Testis (tissue), 3 donors: ENCODE measurements around the gene SNN. TPM values are rescaled to one million over a fixed set of nuclear protein-coding genes. Genes with fewer than 3 reads are reported as not detected.

Experiments
- DNase-seq: peaks from one replicate; pipeline ENCODE4 v3.0.0-alpha.2; 2019
- H3K27ac ChIP-seq, 2 donors: fragments of 200-600 bp; sonication (generic); one replicate each; pipeline ENCODE4 v1.5.1; 2019
- H3K27me3 ChIP-seq: fragments of 200-600 bp; sonication (generic); one replicate; pipeline ENCODE4 v1.5.1; 2019
- H3K36me3 ChIP-seq: fragments of 200-600 bp; sonication (generic); one replicate; pipeline ENCODE4 v1.5.1; 2017; ENCODE audit warnings: low read depth; ENCODE audit errors: missing control alignments
- H3K4me1 ChIP-seq: fragments of 200-600 bp; sonication (generic); one replicate; pipeline ENCODE4 v1.5.1; 2019
- H3K4me3 ChIP-seq, 2 donors: fragments of 200-600 bp; sonication (generic); one replicate each; pipeline ENCODE4 v1.5.1; 2017 to 2019
- H3K9me3 ChIP-seq: fragments of 200-600 bp; sonication (generic); one replicate; pipeline ENCODE4 v1.5.1; 2017
- CTCF ChIP-seq, 3 experiments: fragments of 450-650 bp in 2 of 3; fragments of 200-600 bp in 1 of 3; sonication (generic) in 1 of 3; IDR thresholded peaks; one replicate each; pipeline ENCODE4 v1.5.1; 2016 to 2019; ENCODE audit warnings: antibody characterized with exemption in 3 of 3, mild to moderate bottlenecking in 2 of 3, moderate library complexity in 1 of 3
- POLR2A ChIP-seq: fragments of 450-650 bp; IDR thresholded peaks from one replicate; pipeline ENCODE4 v1.6.1; 2017; ENCODE audit warnings: antibody characterized with exemption, mild to moderate bottlenecking, moderate library complexity
- WGBS, 2 donors: methylation state at CpG; one replicate each; pipeline ENCODE4 v1.1.5; 2018; 5-methylcytosine and 5-hydroxymethylcytosine counted together
- intact Hi-C: fragments of 100-400 bp; cut with DNase I; formaldehyde crosslinking; loops from one replicate; pipeline ENCODE4 v1.15.1; 2023; ENCODE audit warnings: low total_unique reads
- polyA plus RNA-seq: library from polyadenylated mRNA; stranded (reverse); fragments of 350-450 nt; fragmentation: Illumina TruSeq; extraction: RNeasy Lipid Tissue Mini Kit (QIAGEN cat#74804); gene quantifications from one replicate; pipeline ENCODE4 v1.2.3, GENCODE V29; 2014; ENCODE audit warnings: low read depth, low replicate concordance; ENCODE audit not compliant: insufficient read depth
- total RNA-seq, 2 donors: library from RNA; depleted of rRNA; stranded (reverse); fragments of >200 nt; gene quantifications; one replicate each; pipeline ENCODE4 v1.2.3, GENCODE V29; 2016

The SNN gene
- total and polyA plus RNA-seq, 3 donors from 2014 or later, result 7.0 to 10.3 (median 10.1) TPM

GRCh38 chr16:11687601-11688519 lies 19.6 kb downstream of the SNN start:
- H3K9me3 ChIP-seq, result no peaks in the 10 kb centered on the region
- DNase-seq, result no peak
- no peaks in the 10 kb centered on the region for H3K27me3 ChIP-seq
- TF ChIP-seq CTCF (IDR thresholded peaks at IDR 0.05), result no peak
- H3K4me1 ChIP-seq, result peaks cover 6% of the 10 kb centered on the region
- no peak overlapping the region for H3K27ac ChIP-seq
- WGBS, 2 donors, result 93 to 95% methylated on average over 12 to 13 of the region's 13 CpGs
- H3K36me3 ChIP-seq, result no peaks in the 10 kb centered on the region
- no peak overlapping the region for H3K4me3 ChIP-seq
- intact Hi-C loops, result no loop called here

- intact Hi-C loops, result no loop called here
- Histone ChIP-seq H3K4me3 (no peak overlapping the region), H3K27ac (no peak overlapping the region), H3K36me3 (no peaks in the 10 kb centered on the region), H3K4me1 (peaks cover 6% of the 10 kb centered on the region), H3K27me3 (no peaks in the 10 kb centered on the region), H3K9me3 (no peaks in the 10 kb centered on the region)
- no peak for TF ChIP-seq POLR2A
- TF ChIP-seq CTCF (IDR thresholded peaks at IDR 0.05), result no peak
- no peak for DNase-seq
- WGBS, 2 donors, result 69 to 92% methylated on average over 1 of the region's 1 CpG
Measured at GRCh38 chr16:11688520-11688886, 20.2 kb downstream of the SNN start.

- no peak overlapping the region for H3K27ac ChIP-seq
- no peak for DNase-seq
- WGBS, 2 donors, result 90 to 94% methylated on average over 3 of the region's 3 CpGs
- H3K36me3 ChIP-seq, result no peaks in the 10 kb centered on the region
- H3K4me3 ChIP-seq, result no peak overlapping the region
- no peaks in the 10 kb centered on the region for H3K9me3 ChIP-seq
- H3K4me1 ChIP-seq, result peaks cover 6% of the 10 kb centered on the region
- no peaks in the 10 kb centered on the region for H3K27me3 ChIP-seq
- TF ChIP-seq POLR2A (no peak), CTCF (IDR thresholded peaks at IDR 0.05) (no peak)
- intact Hi-C loops, result no loop called here
Measured at GRCh38 chr16:11689031-11689840, 21.0 kb downstream of the SNN start.

- WGBS, 2 donors, result 92 to 96% methylated on average over 5 of the region's 5 CpGs
- DNase-seq, result no peak
- Histone ChIP-seq H3K4me1 (peaks cover 6% of the 10 kb centered on the region), H3K27me3 (no peaks in the 10 kb centered on the region), H3K27ac (no peak overlapping the region), H3K4me3 (no peak overlapping the region), H3K36me3 (no peaks in the 10 kb centered on the region), H3K9me3 (no peaks in the 10 kb centered on the region)
- intact Hi-C loops, result no loop called here
- TF ChIP-seq CTCF (IDR thresholded peaks at IDR 0.05) (no peak), POLR2A (no peak)
Measured at GRCh38 chr16:11691235-11691634, 23.0 kb downstream of the SNN start.
